Tibial nerve (tissue), 3 donors: ENCODE measurements around the gene PGC.

ENCODE experiments used
- POLR2A ChIP-seq, 2 donors: fragments of 450-650 bp; IDR thresholded peaks; one replicate each; pipeline ENCODE4 v1.6.1; 2017; ENCODE audit warnings: antibody characterized with exemption in 2 of 2, mild to moderate bottlenecking in 2 of 2, moderate library complexity in 2 of 2
- TF ChIP-seq, protein P1 (sequence below), 5 experiments: fragments of 200-600 bp in 3 of 5; fragments of 450-650 bp in 2 of 5; sonication (generic) in 3 of 5; IDR thresholded peaks; one replicate each; pipeline ENCODE4 v1.5.1; 2016 to 2019; ENCODE audit warnings: antibody characterized with exemption in 5 of 5, mild to moderate bottlenecking in 3 of 5, moderate library complexity in 2 of 5

DNA sequence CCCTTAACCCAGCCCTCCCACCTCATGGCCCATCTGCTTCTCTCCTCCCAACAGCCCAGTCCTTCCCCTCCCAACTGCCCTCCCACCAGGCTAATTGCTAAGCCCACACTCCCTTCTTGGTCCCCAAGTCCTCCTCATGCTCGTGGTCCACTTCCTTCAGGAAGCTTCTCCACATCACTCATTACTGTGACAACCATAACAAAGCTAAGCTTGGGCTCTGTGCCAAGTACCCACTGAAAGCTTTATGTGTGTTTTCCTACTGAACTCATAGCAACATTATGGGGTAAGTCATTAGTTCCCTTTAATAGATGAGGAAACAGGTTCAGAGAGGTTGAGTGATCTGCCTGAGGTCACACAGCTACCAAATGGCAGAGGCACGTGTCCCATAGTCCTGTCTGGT lies 16.3 kb upstream of the PGC start:
- TF ChIP-seq POLR2A (IDR thresholded peaks at IDR 0.05) = no peak
- TF ChIP-seq, protein P1, sequence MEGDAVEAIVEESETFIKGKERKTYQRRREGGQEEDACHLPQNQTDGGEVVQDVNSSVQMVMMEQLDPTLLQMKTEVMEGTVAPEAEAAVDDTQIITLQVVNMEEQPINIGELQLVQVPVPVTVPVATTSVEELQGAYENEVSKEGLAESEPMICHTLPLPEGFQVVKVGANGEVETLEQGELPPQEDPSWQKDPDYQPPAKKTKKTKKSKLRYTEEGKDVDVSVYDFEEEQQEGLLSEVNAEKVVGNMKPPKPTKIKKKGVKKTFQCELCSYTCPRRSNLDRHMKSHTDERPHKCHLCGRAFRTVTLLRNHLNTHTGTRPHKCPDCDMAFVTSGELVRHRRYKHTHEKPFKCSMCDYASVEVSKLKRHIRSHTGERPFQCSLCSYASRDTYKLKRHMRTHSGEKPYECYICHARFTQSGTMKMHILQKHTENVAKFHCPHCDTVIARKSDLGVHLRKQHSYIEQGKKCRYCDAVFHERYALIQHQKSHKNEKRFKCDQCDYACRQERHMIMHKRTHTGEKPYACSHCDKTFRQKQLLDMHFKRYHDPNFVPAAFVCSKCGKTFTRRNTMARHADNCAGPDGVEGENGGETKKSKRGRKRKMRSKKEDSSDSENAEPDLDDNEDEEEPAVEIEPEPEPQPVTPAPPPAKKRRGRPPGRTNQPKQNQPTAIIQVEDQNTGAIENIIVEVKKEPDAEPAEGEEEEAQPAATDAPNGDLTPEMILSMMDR (IDR thresholded peaks at IDR 0.05) = no peak
